Measurements from ENCODE around the gene RBM22. TPM values are rescaled to one million over a fixed set of nuclear protein-coding genes. Genes with fewer than 3 reads are reported as not detected.

Gene RBM22
- total RNA-seq, 4 donors from 2014 or later, result 24.7 to 41.6 (median 33.2) TPM

DNA sequence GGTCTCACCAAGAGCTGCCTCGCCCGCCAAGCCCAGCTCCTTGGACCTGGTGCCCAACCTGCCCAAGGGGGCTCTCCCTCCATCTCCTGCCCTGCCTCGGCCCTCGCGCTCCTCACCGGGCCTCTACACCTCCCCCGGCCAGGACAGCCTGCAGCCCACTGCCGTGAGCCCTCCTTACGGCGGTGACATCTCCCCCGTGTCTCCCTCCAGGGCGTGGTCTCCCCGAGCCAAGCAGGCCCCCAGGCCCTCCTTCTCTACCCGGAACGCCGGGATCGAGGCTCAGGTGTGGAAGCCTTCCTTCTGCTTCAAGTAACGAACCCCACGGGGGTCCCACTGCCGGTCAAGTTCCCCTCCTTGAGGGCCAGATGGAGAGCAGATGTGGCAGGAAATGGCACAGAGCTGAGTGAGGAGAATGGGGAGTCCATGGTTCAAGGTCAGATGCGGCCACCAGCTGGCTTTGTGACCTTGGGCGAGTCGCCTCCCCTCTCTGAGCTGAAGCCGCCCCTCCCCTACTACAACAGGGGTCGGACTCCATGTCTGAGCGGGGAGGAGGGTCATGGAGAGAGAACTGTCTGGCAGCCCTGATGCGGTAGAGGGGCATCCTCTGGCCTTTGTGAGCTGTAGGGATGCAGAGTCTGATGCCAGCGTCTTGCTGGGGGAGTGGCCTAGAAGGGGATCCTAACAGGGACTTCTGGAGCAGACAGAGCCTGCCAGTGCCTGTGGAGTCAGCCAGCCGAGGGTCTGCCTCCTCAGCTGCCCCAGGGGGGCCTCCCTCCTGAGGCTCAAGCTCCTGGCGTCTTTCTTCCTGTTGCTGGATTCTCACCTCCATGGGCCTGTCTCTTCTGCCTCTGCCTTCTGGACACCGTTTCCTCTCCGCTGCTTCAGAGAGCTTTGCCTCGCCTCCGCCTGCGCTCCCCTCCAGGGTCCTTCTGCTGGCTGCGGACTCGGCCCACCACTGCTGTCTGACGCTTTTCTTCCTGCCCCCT, 50.5 kb downstream of the RBM22 start:
- Histone ChIP-seq H3K9me3 (no peaks in the 10 kb centered on the region), H3K27me3 (no peaks in the 10 kb centered on the region), H3K4me3 (no peak overlapping the region), H3K36me3 (peaks cover 0 to 31% (median 9%) of the 10 kb centered on the region in 3 donors), H3K27ac (peak overlapping the region; percentile 33 to 86 (median 62)), H3K4me1 (peaks cover 0 to 98% (median 46%) of the 10 kb centered on the region in 4 donors)
- TF ChIP-seq, protein P1, sequence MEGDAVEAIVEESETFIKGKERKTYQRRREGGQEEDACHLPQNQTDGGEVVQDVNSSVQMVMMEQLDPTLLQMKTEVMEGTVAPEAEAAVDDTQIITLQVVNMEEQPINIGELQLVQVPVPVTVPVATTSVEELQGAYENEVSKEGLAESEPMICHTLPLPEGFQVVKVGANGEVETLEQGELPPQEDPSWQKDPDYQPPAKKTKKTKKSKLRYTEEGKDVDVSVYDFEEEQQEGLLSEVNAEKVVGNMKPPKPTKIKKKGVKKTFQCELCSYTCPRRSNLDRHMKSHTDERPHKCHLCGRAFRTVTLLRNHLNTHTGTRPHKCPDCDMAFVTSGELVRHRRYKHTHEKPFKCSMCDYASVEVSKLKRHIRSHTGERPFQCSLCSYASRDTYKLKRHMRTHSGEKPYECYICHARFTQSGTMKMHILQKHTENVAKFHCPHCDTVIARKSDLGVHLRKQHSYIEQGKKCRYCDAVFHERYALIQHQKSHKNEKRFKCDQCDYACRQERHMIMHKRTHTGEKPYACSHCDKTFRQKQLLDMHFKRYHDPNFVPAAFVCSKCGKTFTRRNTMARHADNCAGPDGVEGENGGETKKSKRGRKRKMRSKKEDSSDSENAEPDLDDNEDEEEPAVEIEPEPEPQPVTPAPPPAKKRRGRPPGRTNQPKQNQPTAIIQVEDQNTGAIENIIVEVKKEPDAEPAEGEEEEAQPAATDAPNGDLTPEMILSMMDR (IDR thresholded peaks at IDR 0.05), result no peak
- no peak for TF ChIP-seq POLR2A (IDR thresholded peaks at IDR 0.05)
- TF ChIP-seq EP300 (IDR thresholded peaks at IDR 0.05), result no peak
- 77 to 80% methylated on average over 36 to 37 of the region's 38 CpGs for WGBS, 2 donors
- no peak for DNase-seq (ENCODE audit: low spot score in 2 of 2)

DNA sequence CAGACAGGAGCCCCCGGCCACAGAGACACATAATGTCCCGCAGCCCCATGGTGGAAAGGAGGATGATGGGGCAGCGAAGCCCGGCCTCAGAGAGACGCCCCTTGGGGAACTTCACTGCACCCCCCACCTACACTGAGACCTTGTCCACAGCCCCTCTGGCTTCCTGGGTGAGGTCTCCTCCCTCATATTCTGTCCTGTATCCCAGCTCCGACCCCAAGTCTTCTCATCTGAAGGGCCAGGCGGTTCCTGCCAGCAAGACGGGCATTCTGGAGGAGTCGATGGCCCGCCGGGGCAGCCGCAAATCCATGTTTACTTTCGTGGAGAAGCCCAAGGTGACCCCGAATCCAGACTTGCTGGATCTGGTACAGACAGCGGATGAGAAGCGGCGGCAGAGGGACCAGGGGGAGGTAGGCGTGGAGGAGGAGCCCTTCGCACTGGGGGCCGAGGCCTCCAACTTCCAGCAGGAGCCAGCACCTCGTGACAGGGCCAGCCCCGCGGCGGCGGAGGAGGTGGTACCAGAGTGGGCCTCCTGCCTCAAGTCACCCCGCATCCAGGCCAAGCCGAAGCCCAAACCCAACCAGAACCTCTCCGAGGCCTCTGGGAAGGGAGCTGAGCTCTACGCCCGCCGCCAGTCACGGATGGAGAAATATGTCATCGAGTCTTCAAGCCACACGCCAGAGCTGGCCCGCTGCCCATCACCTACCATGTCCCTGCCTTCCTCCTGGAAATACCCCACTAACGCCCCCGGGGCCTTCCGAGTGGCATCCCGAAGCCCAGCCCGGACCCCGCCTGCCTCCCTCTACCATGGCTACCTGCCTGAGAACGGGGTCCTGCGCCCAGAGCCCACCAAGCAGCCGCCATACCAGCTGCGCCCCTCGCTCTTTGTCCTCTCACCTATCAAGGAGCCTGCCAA, 51.5 kb downstream of the RBM22 start:
- no peaks in the 10 kb centered on the region for H3K9me3 ChIP-seq
- no peak overlapping the region for H3K4me3 ChIP-seq
- no peak for DNase-seq (ENCODE audit: low spot score in 2 of 2)
- peak overlapping the region in 2 of 4 donors; percentile 79 to 87 for H3K27ac ChIP-seq
- TF ChIP-seq EP300 (IDR thresholded peaks at IDR 0.05), result no peak
- TF ChIP-seq, protein P1 (IDR thresholded peaks at IDR 0.05), result no peak
- no peak for TF ChIP-seq POLR2A (IDR thresholded peaks at IDR 0.05)
- H3K27me3 ChIP-seq, result no peaks in the 10 kb centered on the region
- WGBS, 2 donors, result 84 to 91% methylated on average over 42 to 46 of the region's 46 CpGs
- H3K36me3 ChIP-seq, result peaks cover 0 to 31% (median 9%) of the 10 kb centered on the region in 3 donors
- peaks cover 0 to 100% (median 55%) of the 10 kb centered on the region in 4 donors for H3K4me1 ChIP-seq

DNA sequence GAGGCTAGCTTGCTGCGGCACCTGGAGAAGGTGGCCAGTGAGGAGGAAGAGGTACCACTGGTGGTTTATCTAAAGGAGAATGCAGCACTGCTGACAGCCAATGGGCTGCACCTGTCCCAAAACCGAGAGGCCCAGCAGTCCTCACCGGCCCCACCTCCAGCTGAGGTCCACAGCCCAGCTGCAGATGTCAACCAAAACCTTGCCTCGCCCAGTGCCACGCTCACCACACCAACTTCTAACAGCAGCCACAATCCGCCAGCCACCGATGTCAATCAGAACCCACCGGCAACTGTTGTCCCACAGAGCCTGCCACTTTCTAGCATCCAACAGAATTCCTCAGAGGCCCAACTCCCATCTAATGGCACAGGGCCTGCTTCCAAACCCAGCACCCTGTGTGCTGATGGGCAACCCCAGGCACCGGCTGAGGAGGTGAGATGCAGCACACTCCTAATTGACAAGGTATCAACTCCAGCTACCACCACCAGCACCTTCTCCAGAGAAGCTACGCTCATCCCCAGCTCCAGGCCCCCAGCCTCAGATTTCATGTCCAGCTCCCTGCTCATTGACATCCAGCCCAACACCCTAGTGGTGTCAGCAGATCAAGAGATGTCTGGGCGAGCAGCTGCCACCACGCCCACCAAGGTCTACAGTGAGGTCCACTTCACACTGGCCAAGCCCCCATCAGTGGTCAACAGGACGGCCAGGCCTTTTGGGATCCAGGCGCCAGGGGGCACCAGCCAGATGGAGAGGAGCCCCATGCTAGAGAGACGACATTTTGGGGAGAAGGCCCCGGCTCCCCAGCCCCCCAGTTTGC, 52.4 kb downstream of the RBM22 start:
- Histone ChIP-seq H3K27me3 (no peaks in the 10 kb centered on the region), H3K4me3 (no peak overlapping the region), H3K36me3 (peaks cover 0 to 31% (median 9%) of the 10 kb centered on the region in 3 donors)

More for the DNA sequence above, 52.4 kb downstream of the RBM22 start:
- Histone ChIP-seq H3K27ac (peak overlapping the region in 3 of 4 donors; percentile 37 to 87 (median 79)), H3K4me1 (peaks cover 0 to 100% (median 60%) of the 10 kb centered on the region in 4 donors), H3K9me3 (no peaks in the 10 kb centered on the region)
- no peak for DNase-seq (ENCODE audit: low spot score in 2 of 2)
- TF ChIP-seq, protein P1 (IDR thresholded peaks at IDR 0.05), result no peak
- TF ChIP-seq EP300 (IDR thresholded peaks at IDR 0.05) (no peak), POLR2A (IDR thresholded peaks at IDR 0.05) (no peak)
- 82 to 85% methylated on average over 14 to 15 of the region's 16 CpGs for WGBS, 2 donors

All from tibial nerve (tissue), 4 donors.